Right lobe of liver (tissue), 4 donors: ENCODE results near the gene FSTL3.

Experiments used
- CTCF ChIP-seq, 4 donors: fragments of 200-600 bp in 3 of 4; fragments of 450-650 bp in 1 of 4; IDR thresholded peaks; one replicate each; pipeline versions ENCODE4 v1.5.1 to v1.8.0; 2016 to 2022; ENCODE audit warnings: antibody characterized with exemption in 4 of 4, mild to moderate bottlenecking in 2 of 4
- POLR2A ChIP-seq: fragments of 450-650 bp; IDR thresholded peaks from one replicate; pipeline ENCODE4 v1.6.1; 2017; ENCODE audit warnings: antibody characterized with exemption, mild to moderate bottlenecking
- donor health status: DM: no; HTN: no; CAD: no.
- donor health status: DM: no; HTN: no; CAD: no.
- donor health status: DM: no; HTN: yes; CAD: no.

- TF ChIP-seq CTCF (IDR thresholded peaks at IDR 0.05) (no peak), POLR2A (no peak)
Measured at GRCh38 chr19:688214-688613, 12.0 kb downstream of the FSTL3 start.
